H1 (cell line): ENCODE results near the gene OR7G2. TPM values are rescaled to one million over a fixed set of nuclear protein-coding genes. Genes with fewer than 3 reads are reported as not detected.

Source experiments
- CTCF ChIA-PET: fragments of 300-600 bp; sonication (Branson Sonifier 250); formaldehyde crosslinking; loops from one replicate; lab custom pipeline; 2021; ENCODE audit not compliant: partially characterized antibody; lab: Charles Lee
- POLR2A ChIA-PET: fragments of 300-600 bp; sonication (Branson Sonifier 250); formaldehyde crosslinking; loops from one replicate; lab custom pipeline; 2021; ENCODE audit warnings: inconsistent platforms; ENCODE audit not compliant: partially characterized antibody; lab: Charles Lee
- DNase-seq, 2 experiments: peaks; one replicate each; pipeline versions ENCODE4 v3.0.0 to v3.0.0-alpha.2; 2010 to 2022; ENCODE audit warnings: low spot score in 2 of 2, low read depth in 1 of 2, mixed read lengths in 1 of 2
- FAIRE-seq: peaks from 2 replicates; lab custom pipeline; 2011; peaks lifted over from hg19 to GRCh38; lab: Jason Lieb, UNC
- H2AFZ ChIP-seq: 2 replicates; pipeline ENCODE4 v1.8.1; 2012; ENCODE audit warnings: low read length, inconsistent platforms
- H2AK5ac ChIP-seq: 2 replicates; pipeline ENCODE4 v1.6.1; 2013; ENCODE audit warnings: low read depth, low read length
- H2BK120ac ChIP-seq: replicated peaks from 2 replicates; pipeline ENCODE3; 2013; ENCODE audit warnings: low read depth, low read length, inconsistent platforms
- H2BK12ac ChIP-seq: 2 replicates; pipeline ENCODE4 v1.6.1; 2013; ENCODE audit warnings: low read depth, low read length
- H2BK15ac ChIP-seq: 2 replicates; pipeline ENCODE4 v1.6.1; 2013; ENCODE audit warnings: low read length
- H2BK20ac ChIP-seq: 2 replicates; pipeline ENCODE4 v1.6.1; 2013; ENCODE audit warnings: low read length
- H2BK5ac ChIP-seq: 2 replicates; pipeline ENCODE4 v1.6.1; 2013; ENCODE audit warnings: low read depth, low read length
- H3K14ac ChIP-seq: 2 replicates; pipeline ENCODE4 v1.6.1; 2013; ENCODE audit warnings: inconsistent platforms; ENCODE audit not compliant: insufficient read length
- H3K18ac ChIP-seq: 2 replicates; pipeline ENCODE4 v1.6.1; 2013; ENCODE audit warnings: low read length; ENCODE audit errors: extremely low read depth
- H3K23ac ChIP-seq: 2 replicates; pipeline ENCODE4 v1.6.1; 2013; ENCODE audit warnings: inconsistent platforms; ENCODE audit not compliant: insufficient read length
- H3K23me2 ChIP-seq: 2 replicates; pipeline ENCODE4 v1.6.1; 2013; ENCODE audit warnings: low read depth, low read length
- H3K27ac ChIP-seq: 2 replicates; pipeline ENCODE4 v1.6.1; 2011; ENCODE audit warnings: low read depth, low read length, inconsistent platforms
- H3K27me3 ChIP-seq, 4 experiments: replicated peaks in 1 of 4; 1 replicate in 1 of 4; 2 replicates in 3 of 4; pipeline versions ENCODE4 v1.6.1 to v1.8.1; 2011 to 2013; ENCODE audit warnings: low read length in 3 of 4, mild to moderate bottlenecking in 3 of 4, inconsistent platforms in 2 of 4, mixed read lengths in 2 of 4, moderate library complexity in 1 of 4; ENCODE audit not compliant: control insufficient read depth in 3 of 4, insufficient read depth in 3 of 4; ENCODE audit errors: extremely low read depth in 1 of 4
- H3K36me3 ChIP-seq, 4 experiments: 2 replicates each; pipeline versions ENCODE4 v1.6.1 to v1.8.1; 2011 to 2013; ENCODE audit warnings: mild to moderate bottlenecking in 4 of 4, low read length in 3 of 4, moderate library complexity in 2 of 4, control low read depth in 1 of 4, inconsistent platforms in 1 of 4; ENCODE audit not compliant: insufficient read depth in 4 of 4, control insufficient read depth in 2 of 4
- H3K4ac ChIP-seq: replicated peaks from 2 replicates; pipeline ENCODE3; 2013; ENCODE audit warnings: low read length, low read depth, mixed read lengths, inconsistent platforms; ENCODE audit not compliant: insufficient read length
- H3K4me1 ChIP-seq, 4 experiments: replicated peaks in 1 of 4; 1 replicate in 1 of 4; 2 replicates in 3 of 4; pipeline versions ENCODE4 v1.6.1 to v1.8.1; 2011 to 2013; ENCODE audit warnings: low read length in 3 of 4, inconsistent platforms in 2 of 4, mixed read lengths in 1 of 4; ENCODE audit not compliant: insufficient read depth in 4 of 4, control insufficient read depth in 3 of 4
- H3K4me2 ChIP-seq, 2 experiments: 2 replicates each; pipeline versions ENCODE4 v1.6.1 to v1.8.1; 2011 to 2013; ENCODE audit warnings: low read depth in 2 of 2, low read length in 2 of 2, control low read depth in 1 of 2, inconsistent platforms in 1 of 2, mild to moderate bottlenecking in 1 of 2; ENCODE audit not compliant: insufficient read depth in 1 of 2
- H3K4me3 ChIP-seq, 4 experiments: fragments of 200-600, 300-600 bp in 1 of 4; sonication (generic), shearing (Covaris generic), sonication (Bioruptor Twin) in 1 of 4; 2 replicates each; pipeline versions ENCODE4 v1.5.1 to v1.8.1; 2011 to 2016; ENCODE audit warnings: low read length in 4 of 4, low read depth in 3 of 4, control low read depth in 2 of 4, inconsistent platforms in 2 of 4, mild to moderate bottlenecking in 2 of 4, mixed read lengths in 1 of 4, moderate library complexity in 1 of 4; ENCODE audit not compliant: insufficient read depth in 2 of 4; ENCODE audit errors: extremely low read depth in 1 of 4
- H3K56ac ChIP-seq: replicated peaks from 2 replicates; pipeline ENCODE3; 2013; ENCODE audit warnings: low read depth, mild to moderate bottlenecking, mixed read lengths, low read length, inconsistent platforms; ENCODE audit not compliant: insufficient read length
- H3K79me1 ChIP-seq: 2 replicates; pipeline ENCODE4 v1.6.1; 2013; ENCODE audit warnings: low read depth, low read length, control low read depth
- H3K79me2 ChIP-seq, 2 experiments: 2 replicates each; pipeline versions ENCODE4 v1.6.1 to v1.8.1; 2012 to 2013; ENCODE audit warnings: low read length in 2 of 2, mild to moderate bottlenecking in 2 of 2, inconsistent platforms in 1 of 2; ENCODE audit not compliant: insufficient read depth in 2 of 2, control insufficient read depth in 1 of 2
- H3K9ac ChIP-seq, 4 experiments: replicated peaks in 1 of 4; 1 replicate in 1 of 4; 2 replicates in 3 of 4; pipeline versions ENCODE4 v1.6.1 to v1.8.1; 2011 to 2013; ENCODE audit warnings: low read depth in 3 of 4, low read length in 3 of 4, control low read depth in 2 of 4, mild to moderate bottlenecking in 2 of 4, moderate library complexity in 2 of 4, inconsistent platforms in 1 of 4; ENCODE audit errors: extremely low read depth in 1 of 4
- H3K9me3 ChIP-seq, 2 experiments: 2 replicates each; pipeline versions ENCODE4 v1.6.1 to v1.8.1; 2012 to 2013; ENCODE audit warnings: mild to moderate bottlenecking in 2 of 2, moderate library complexity in 2 of 2, control low read depth in 1 of 2, inconsistent platforms in 1 of 2, low read depth in 1 of 2, low read length in 1 of 2, mixed read lengths in 1 of 2; ENCODE audit not compliant: insufficient read depth in 2 of 2
- H4K20me1 ChIP-seq, 2 experiments: replicated peaks in 1 of 2; 2 replicates each; pipeline versions ENCODE3 to v1.8.1; 2011 to 2013; ENCODE audit warnings: inconsistent platforms in 2 of 2, low read length in 2 of 2, mild to moderate bottlenecking in 1 of 2; ENCODE audit not compliant: insufficient read depth in 2 of 2, control insufficient read depth in 1 of 2
- H4K5ac ChIP-seq: 2 replicates; pipeline ENCODE4 v1.6.1; 2013; ENCODE audit warnings: low read length, low read depth, mixed read lengths, inconsistent platforms; ENCODE audit not compliant: insufficient read length
- H4K8ac ChIP-seq: 2 replicates; pipeline ENCODE4 v1.8.0; 2013; ENCODE audit warnings: mild to moderate bottlenecking, moderate library complexity, low read length, inconsistent platforms; ENCODE audit not compliant: insufficient read depth; ENCODE audit errors: extremely low read depth
- H4K91ac ChIP-seq: replicated peaks from 2 replicates; pipeline ENCODE3; 2013; ENCODE audit warnings: low read length, mixed read lengths, inconsistent platforms; ENCODE audit not compliant: insufficient read length
- BACH1 ChIP-seq: IDR thresholded peaks from 2 replicates; pipeline ENCODE4 v1.6.1; 2012; ENCODE audit warnings: low read length, improper control_type of control experiment
- CBX5 ChIP-seq: fragments of 300-800, 300-1000 bp; sonication (generic); IDR thresholded peaks from 2 replicates; pipeline ENCODE4 v1.7.1; 2016; ENCODE audit warnings: antibody characterized with exemption, low read length, low read depth
- EZH2 ChIP-seq: fragments of 200-600 bp; sonication (generic); IDR thresholded peaks from 2 replicates; pipeline ENCODE4 v1.7.1; 2012; ENCODE audit warnings: low read depth, mild to moderate bottlenecking, moderate library complexity, low read length, inconsistent platforms; ENCODE audit not compliant: severe bottlenecking
- FOSL1 ChIP-seq: IDR thresholded peaks from 2 replicates; pipeline ENCODE4 v1.6.1; 2011; ENCODE audit warnings: mild to moderate bottlenecking, low read depth, low read length, moderate library complexity; ENCODE audit not compliant: insufficient read depth
- GTF2F1 ChIP-seq: IDR thresholded peaks from 2 replicates; pipeline ENCODE4 v1.6.1; 2012; ENCODE audit warnings: low read depth, low read length, improper control_type of control experiment, borderline replicate concordance
- MAFK ChIP-seq: IDR thresholded peaks from 2 replicates; pipeline ENCODE4 v1.6.1; 2012; ENCODE audit warnings: low read depth, mild to moderate bottlenecking, improper control_type of control experiment, low read length
- NANOG ChIP-seq: IDR thresholded peaks from 2 replicates; pipeline ENCODE4 v1.6.1; 2011; ENCODE audit warnings: low read length, low read depth, mild to moderate bottlenecking, inconsistent platforms; ENCODE audit not compliant: insufficient read depth, poor library complexity, severe bottlenecking
- SIRT6 ChIP-seq: IDR thresholded peaks from one replicate; pipeline ENCODE4 v1.7.1; 2012; ENCODE audit warnings: low read length, inconsistent platforms
- WGBS, 2 experiments: shearing (Covaris generic) in 1 of 2; methylation state at CpG; one replicate each; pipeline versions ENCODE4 v1.1.6 to v1.1.7; 2013 to 2015; ENCODE audit warnings: low lambda C conversion rate in 2 of 2, mixed read lengths in 2 of 2, inconsistent platforms in 1 of 2, low coverage in 1 of 2, missing lambda C conversion rate in 1 of 2; ENCODE audit not compliant: insufficient replicate concordance in 2 of 2, insufficient coverage in 1 of 2, insufficient read length in 1 of 2; ENCODE audit errors: extremely low coverage in 1 of 2, missing lambda C conversion rate in 1 of 2; 5-methylcytosine and 5-hydroxymethylcytosine counted together
- polyA plus RNA-seq, 7 experiments: library from polyadenylated mRNA; depleted of rRNA in 3 of 7; stranded (reverse) in 5 of 7; unstranded in 2 of 7; fragments of >200 nt in 5 of 7; fragments of 200-250 nt in 2 of 7; gene quantifications; 1 replicate in 5 of 7; 2 replicates in 1 of 7; 4 replicates in 1 of 7; pipeline versions ENCODE4 v1.2.1 to v1.2.3, GENCODE V29; 2011 to 2013; ENCODE audit warnings: missing spikeins in 2 of 7, mixed read lengths in 2 of 7
- total RNA-seq: library from RNA; stranded (reverse); fragmentation: NEBNext Ultra II Directional; extraction: Animal tissue kit (Norgen Biotek cat#: 25700); gene quantifications from 2 replicates; pipeline ENCODE4 v1.2.1, GENCODE V29; 2021

Gene OR7G2
- total and polyA plus RNA-seq, 2 of the 8 experiments (the other 6 are each of a cell fraction or from before 2014, with no cell fraction given), result not detected

DNA sequence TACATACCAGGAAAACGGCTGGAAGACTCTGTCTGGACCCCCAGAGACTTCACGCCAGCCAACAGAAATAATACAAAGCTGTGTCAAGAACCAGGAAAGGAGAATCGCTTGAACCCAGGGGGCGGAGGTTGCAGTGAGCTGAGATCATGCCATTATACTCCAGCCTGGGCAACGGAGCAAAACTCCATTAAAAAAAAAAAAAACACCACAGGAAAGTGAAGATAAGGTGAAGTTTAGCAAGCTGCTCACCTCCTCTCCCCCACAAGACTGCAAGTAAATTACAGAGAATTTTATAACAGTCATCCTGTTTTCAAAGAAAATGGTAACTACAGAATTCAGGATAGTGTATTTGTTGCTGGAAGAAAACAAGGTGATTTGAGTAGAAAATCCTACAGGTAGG is 9.3 kb upstream of the OR7G2 start:
- Histone ChIP-seq H2AFZ (no peak overlapping the region), H3K4me3 (no peak overlapping the region), H3K14ac (no peak overlapping the region), H2BK5ac (no peak overlapping the region), H3K4ac (no peak overlapping the region), H4K8ac (no peak overlapping the region), H4K5ac (no peak overlapping the region), H2BK12ac (no peak overlapping the region), H3K23ac (no peak overlapping the region), H4K91ac (no peak overlapping the region), H3K27me3 (no peaks in the 10 kb centered on the region), H2BK15ac (no peak overlapping the region), H3K36me3 (no peaks in the 10 kb centered on the region), H3K18ac (no peak overlapping the region), H2BK120ac (no peak overlapping the region), H3K9me3 (peaks cover 26 to 33% of the 10 kb centered on the region in 2 experiments), H3K56ac (no peak overlapping the region), H3K23me2 (no peaks in the 10 kb centered on the region), H3K79me1 (no peaks in the 10 kb centered on the region), H3K4me2 (no peak overlapping the region), H3K27ac (no peak overlapping the region), H2BK20ac (no peak overlapping the region), H3K9ac (no peak overlapping the region), H2AK5ac (no peak overlapping the region), H3K4me1 (no peaks in the 10 kb centered on the region), H4K20me1 (no peaks in the 10 kb centered on the region), H3K79me2 (no peaks in the 10 kb centered on the region)
- 73% methylated on average over 5 of the region's 5 CpGs; no CpG with 5 or more reads in 1 of the 2 experiments for WGBS, 2 experiments
- no peak for DNase-seq
- ChIA-PET POLR2A (no interaction called here), CTCF (interaction anchor here (1.2 kb wide), 1 partner anchor 20 kb away, joined by 4 read pairs; no protein-coding TSS in a partner anchor)
- TF ChIP-seq CBX5 (no peak), NANOG (no peak), GTF2F1 (no peak), SIRT6 (no peak), BACH1 (no peak), MAFK (no peak), EZH2 (no peak), FOSL1 (no peak)
- no peak for FAIRE-seq
